ENCODE measurements around the gene WDR90. TPM values are rescaled to one million over a fixed set of nuclear protein-coding genes. Genes with fewer than 3 reads are reported as not detected.

The WDR90 gene
- total RNA-seq, 1 experiment from 2014 or later = 68.2 TPM

DNA sequence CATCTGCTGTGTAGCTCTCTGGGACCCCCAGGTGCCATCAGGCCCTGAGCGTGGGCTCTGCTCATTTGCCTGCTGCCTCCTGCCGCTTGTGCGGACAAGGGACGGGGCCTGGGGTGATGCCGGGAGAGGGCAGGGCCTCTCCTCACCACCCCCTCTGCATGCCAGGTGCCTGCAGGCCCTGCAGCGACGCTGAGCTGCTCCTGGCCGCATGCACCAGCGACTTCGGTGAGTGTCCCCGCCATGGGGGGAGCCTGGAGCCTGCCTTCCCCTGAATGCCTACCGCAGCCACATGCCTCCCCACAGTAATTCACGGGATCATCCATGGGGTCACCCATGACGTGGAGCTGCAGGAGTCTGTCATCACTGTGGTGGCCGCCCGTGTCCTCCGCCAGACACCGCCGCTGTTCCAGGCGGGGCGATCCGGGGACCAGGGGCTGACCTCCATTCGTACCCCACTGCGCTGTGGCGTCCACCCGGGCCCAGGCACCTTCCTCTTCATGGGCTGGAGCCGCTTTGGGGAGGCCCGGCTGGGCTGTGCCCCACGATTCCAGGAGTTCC, 67.7 kb downstream of the WDR90 start:
- Histone ChIP-seq H3K4ac (ENCODE audit: low read depth, low read length) (no peak overlapping the region), H2BK15ac (ENCODE audit: low read depth, low read length) (no peak overlapping the region), H3K14ac (ENCODE audit: insufficient read depth, low read length) (no peak overlapping the region), H4K5ac (ENCODE audit: insufficient read length, low read depth, low read length) (no peak overlapping the region), H3K56ac (ENCODE audit: insufficient read length, low read depth, low read length) (no peak overlapping the region), H3K9me3 (ENCODE audit: control insufficient read depth, low read depth, low read length) (no peaks in the 10 kb centered on the region), H3K23ac (ENCODE audit: insufficient read length, low read depth, low read length) (no peak overlapping the region), H4K8ac (replicated peaks; ENCODE audit: insufficient read length, low read depth, low read length) (no peak overlapping the region), H2AK5ac (ENCODE audit: insufficient read length, low read length) (no peak overlapping the region), H3K18ac (ENCODE audit: insufficient read length, low read depth, low read length) (no peak overlapping the region), H4K20me1 (ENCODE audit: control insufficient read depth, insufficient read depth, insufficient read length) (no peaks in the 10 kb centered on the region), H3K27ac (ENCODE audit: insufficient read length, low read depth, low read length) (no peak overlapping the region), H3K4me1 (ENCODE audit: insufficient read depth, low read length) (no peaks in the 10 kb centered on the region), H3K23me2 (ENCODE audit: insufficient read length, low read depth, low read length, poor library complexity, severe bottlenecking) (peaks cover 10% of the 10 kb centered on the region), H2BK12ac (ENCODE audit: insufficient read length, low read depth, low read length) (no peak overlapping the region), H3K27me3 (ENCODE audit: insufficient read depth, low read length) (no peaks in the 10 kb centered on the region; the same call in 1 of the 2 replicates), H4K91ac (ENCODE audit: insufficient read length, low read depth, low read length) (no peak overlapping the region), H2AFZ (ENCODE audit: low read length) (no peak overlapping the region), H3K9ac (ENCODE audit: extremely low read depth, insufficient read length, low read length) (no peak overlapping the region), H2BK5ac (ENCODE audit: insufficient read length, low read length) (no peak overlapping the region), H3K4me2 (ENCODE audit: insufficient read depth, insufficient read length, low read length) (no peak overlapping the region), H3K79me2 (ENCODE audit: insufficient read depth, low read length) (no peaks in the 10 kb centered on the region), H3K79me1 (ENCODE audit: insufficient read depth, low read depth, low read length, poor library complexity, severe bottlenecking) (no peaks in the 10 kb centered on the region), H2BK120ac (ENCODE audit: low read depth, low read length, poor library complexity, severe bottlenecking) (no peak overlapping the region), H3T11ph (ENCODE audit: low read length) (no peak overlapping the region), H2BK20ac (ENCODE audit: low read depth, low read length, poor library complexity, severe bottlenecking) (no peak overlapping the region)
- DNase-seq = no peak
- H3K27ac Mint-ChIP-seq = no peak overlapping the region
- TF ChIP-seq, protein P1, sequence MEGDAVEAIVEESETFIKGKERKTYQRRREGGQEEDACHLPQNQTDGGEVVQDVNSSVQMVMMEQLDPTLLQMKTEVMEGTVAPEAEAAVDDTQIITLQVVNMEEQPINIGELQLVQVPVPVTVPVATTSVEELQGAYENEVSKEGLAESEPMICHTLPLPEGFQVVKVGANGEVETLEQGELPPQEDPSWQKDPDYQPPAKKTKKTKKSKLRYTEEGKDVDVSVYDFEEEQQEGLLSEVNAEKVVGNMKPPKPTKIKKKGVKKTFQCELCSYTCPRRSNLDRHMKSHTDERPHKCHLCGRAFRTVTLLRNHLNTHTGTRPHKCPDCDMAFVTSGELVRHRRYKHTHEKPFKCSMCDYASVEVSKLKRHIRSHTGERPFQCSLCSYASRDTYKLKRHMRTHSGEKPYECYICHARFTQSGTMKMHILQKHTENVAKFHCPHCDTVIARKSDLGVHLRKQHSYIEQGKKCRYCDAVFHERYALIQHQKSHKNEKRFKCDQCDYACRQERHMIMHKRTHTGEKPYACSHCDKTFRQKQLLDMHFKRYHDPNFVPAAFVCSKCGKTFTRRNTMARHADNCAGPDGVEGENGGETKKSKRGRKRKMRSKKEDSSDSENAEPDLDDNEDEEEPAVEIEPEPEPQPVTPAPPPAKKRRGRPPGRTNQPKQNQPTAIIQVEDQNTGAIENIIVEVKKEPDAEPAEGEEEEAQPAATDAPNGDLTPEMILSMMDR (conservative IDR thresholded peaks at IDR 0.05) = no peak
- no CpG with 5 or more reads among the region's 29 CpGs for WGBS (ENCODE audit: extremely low coverage, insufficient read length, low lambda C conversion rate)
- H3K4me3 Mint-ChIP-seq = peak overlapping the region in 1 of 2 experiments; percentile 78; a peak in 1 of 5 replicates
- H3K4me1 Mint-ChIP-seq = peaks cover 17 to 31% of the 10 kb centered on the region in 2 experiments
- H3K9me3 Mint-ChIP-seq = no peaks in the 10 kb centered on the region; a peak in 1 of 5 replicates
- peaks cover 48% of the 10 kb centered on the region for H3K27me3 Mint-ChIP-seq (ENCODE audit: low read depth)
- H3K36me3 Mint-ChIP-seq (ENCODE audit: insufficient read depth in 1 of 3, low read depth in 3 of 3) = no peaks in the 10 kb centered on the region

Other genes with a start within 250 kb of the WDR90 start
- gene DECR2, start 247.5 kb upstream of the WDR90 start, total RNA-seq (2021) = 38.8 and 39.3 TPM in 2 replicates
- gene RAB11FIP3, start 223.7 kb upstream of the WDR90 start, total RNA-seq (2021) = 37.1 TPM in 2 replicates
- gene CAPN15, start 121.7 kb upstream of the WDR90 start, total RNA-seq (2021) = 71.2 and 76.4 TPM in 2 replicates
- 0.33 and 0.50 TPM in 2 replicates for gene PRR35, start 89.0 kb upstream of the WDR90 start, total RNA-seq (2021)
- 0.26 and 0.42 TPM in 2 replicates for gene NHLRC4, start 82.4 kb upstream of the WDR90 start, total RNA-seq (2021)
- gene PIGQ, start 79.4 kb upstream of the WDR90 start, total RNA-seq (2021) = 58.0 and 65.5 TPM in 2 replicates
- 19.1 and 20.4 TPM in 2 replicates for gene RAB40C, start 59.3 kb upstream of the WDR90 start, total RNA-seq (2021)
- 8.3 and 8.7 TPM in 2 replicates for gene WFIKKN1, start 18.4 kb upstream of the WDR90 start, total RNA-seq (2021)
- 108 and 109 TPM in 2 replicates for gene METTL26, start 13.1 kb upstream of the WDR90 start, total RNA-seq (2021)
- gene MCRIP2, start 7.5 kb upstream of the WDR90 start, total RNA-seq (2021) = 50.5 and 52.5 TPM in 2 replicates
- gene RHOT2, start 18.8 kb downstream of the WDR90 start, total RNA-seq (2021) = 206 and 210 TPM in 2 replicates
- 7.6 and 8.8 TPM in 2 replicates for gene RHBDL1, start 26.3 kb downstream of the WDR90 start, total RNA-seq (2021)
- 95.6 and 102 TPM in 2 replicates for gene STUB1, start 31.0 kb downstream of the WDR90 start, total RNA-seq (2021)
- 50.1 and 52.7 TPM in 2 replicates for gene JMJD8, start 35.0 kb downstream of the WDR90 start, total RNA-seq (2021)
- gene WDR24, start 41.0 kb downstream of the WDR90 start, total RNA-seq (2021) = 18.3 and 19.5 TPM in 2 replicates
- 9.6 and 10.7 TPM in 2 replicates for gene FBXL16, start 56.4 kb downstream of the WDR90 start, total RNA-seq (2021)
- 26.2 and 28.9 TPM in 2 replicates for gene METRN, start 65.8 kb downstream of the WDR90 start, total RNA-seq (2021)
- 31.5 and 34.8 TPM in 2 replicates for gene ANTKMT, start 71.8 kb downstream of the WDR90 start, total RNA-seq (2021)
- 12.1 TPM in 2 replicates for gene CCDC78, start 77.1 kb downstream of the WDR90 start, total RNA-seq (2021)
- gene HAGHL, start 77.7 kb downstream of the WDR90 start, total RNA-seq (2021) = 21.3 and 25.2 TPM in 2 replicates
- gene CIAO3, start 91.6 kb downstream of the WDR90 start, total RNA-seq (2021) = 21.9 and 26.4 TPM in 2 replicates
- 0.22 and 0.31 TPM in 2 replicates for gene MSLN, start 111.4 kb downstream of the WDR90 start, total RNA-seq (2021)
- gene RPUSD1, start 139.0 kb downstream of the WDR90 start, total RNA-seq (2021) = 48.6 and 52.2 TPM in 2 replicates
- gene CHTF18, start 139.3 kb downstream of the WDR90 start, total RNA-seq (2021) = 120 and 127 TPM in 2 replicates
- gene GNG13, start 151.4 kb downstream of the WDR90 start, total RNA-seq (2021) = not detected in 2 replicates